ENCODE measurements around the gene TMCO2. TPM values are rescaled to one million over a fixed set of nuclear protein-coding genes. Genes with fewer than 3 reads are reported as not detected.

TMCO2 gene
- total and polyA plus RNA-seq, 11 donors, result not detected

GRCh38 chr1:40266786-40267535, 19.2 kb downstream of the TMCO2 start:
- Histone ChIP-seq H3K4me3 (peak overlapping the region in 2 of 12 donors; percentile 9 to 34), H3K9me3 (no peaks in the 10 kb centered on the region), H3K4me1 (peaks cover 4 to 51% (median 26%) of the 10 kb centered on the region in 12 donors), H3K27me3 (no peaks in the 10 kb centered on the region), H3K36me3 (peaks cover 0 to 99% (median 86%) of the 10 kb centered on the region in 9 donors), H3K27ac (peak overlapping the region; percentile 28 to 88 (median 73))
- 86 to 97% (median 90%) methylated on average over 6 of the region's 6 CpGs for WGBS, 4 donors
- DNase-seq (no peak), ATAC-seq (peak in 1 of 4 donors; percentile 8)
- TF ChIP-seq CTCF (IDR thresholded peaks at IDR 0.05) (no peak), POLR2A (IDR thresholded peaks at IDR 0.05) (no peak)
- intact Hi-C loops (cut with DNase I), result no loop called here

GRCh38 chr1:40267767-40268187, 20.0 kb downstream of the TMCO2 start:
- no peaks in the 10 kb centered on the region for H3K27me3 ChIP-seq
- peaks cover 0 to 99% (median 86%) of the 10 kb centered on the region in 9 donors for H3K36me3 ChIP-seq
- peak overlapping the region in 2 of 12 donors; percentile 9 to 34 for H3K4me3 ChIP-seq
- H3K9me3 ChIP-seq, result no peaks in the 10 kb centered on the region
- TF ChIP-seq CTCF (IDR thresholded peaks at IDR 0.05), result no peak
- peaks cover 4 to 43% (median 20%) of the 10 kb centered on the region in 12 donors for H3K4me1 ChIP-seq
- DNase-seq (peak in 1 of 5 donors; percentile 12), ATAC-seq (peak; percentile 77 to 93 (median 92))
- intact Hi-C loops (cut with DNase I), result no loop called here
- peak overlapping the region; percentile 28 to 88 (median 73) for H3K27ac ChIP-seq
- WGBS, 4 donors, result 35 to 45% (median 38%) methylated on average over 2 of the region's 2 CpGs

GRCh38 chr1:40268211-40268610, 20.5 kb downstream of the TMCO2 start:
- DNase-seq, result no peak
- Histone ChIP-seq H3K27me3 (no peaks in the 10 kb centered on the region), H3K4me1 (peaks cover under 1 to 39% (median 15%) of the 10 kb centered on the region in 12 donors), H3K36me3 (peaks cover 0 to 99% (median 86%) of the 10 kb centered on the region in 9 donors), H3K27ac (peak overlapping the region; percentile 3 to 88 (median 73)), H3K9me3 (no peaks in the 10 kb centered on the region), H3K4me3 (no peak overlapping the region)
- no peak for ATAC-seq
- intact Hi-C loops (cut with DNase I), result no loop called here
- TF ChIP-seq POLR2A (IDR thresholded peaks at IDR 0.05) (no peak), CTCF (IDR thresholded peaks at IDR 0.05) (no peak)

GRCh38 chr1:40270152-40270834, 22.6 kb downstream of the TMCO2 start:
- intact Hi-C loops (cut with DNase I), result no loop called here
- ATAC-seq, result no peak
- Histone ChIP-seq H3K9me3 (no peaks in the 10 kb centered on the region), H3K4me1 (peaks cover 0 to 28% (median 9%) of the 10 kb centered on the region in 12 donors), H3K36me3 (peaks cover 0 to 99% (median 83%) of the 10 kb centered on the region in 9 donors), H3K27me3 (no peaks in the 10 kb centered on the region), H3K27ac (no peak overlapping the region), H3K4me3 (no peak overlapping the region)
- no peak for TF ChIP-seq CTCF (IDR thresholded peaks at IDR 0.05)
- TF ChIP-seq POLR2A (IDR thresholded peaks at IDR 0.05), result no peak
- no peak for DNase-seq
- 59 to 92% (median 72%) methylated on average over 3 of the region's 3 CpGs for WGBS, 4 donors

Measured in heart left ventricle (tissue), 16 donors.